Testis (tissue), 3 donors: ENCODE results near the gene CWC15. TPM values are rescaled to one million over a fixed set of nuclear protein-coding genes. Genes with fewer than 3 reads are reported as not detected.

Experiments used
- DNase-seq: peaks from one replicate; pipeline ENCODE4 v3.0.0-alpha.2; 2019
- H3K27ac ChIP-seq, 2 donors: fragments of 200-600 bp; sonication (generic); one replicate each; pipeline ENCODE4 v1.5.1; 2019
- H3K27me3 ChIP-seq: fragments of 200-600 bp; sonication (generic); one replicate; pipeline ENCODE4 v1.5.1; 2019
- H3K36me3 ChIP-seq: fragments of 200-600 bp; sonication (generic); one replicate; pipeline ENCODE4 v1.5.1; 2017; ENCODE audit warnings: low read depth; ENCODE audit errors: missing control alignments
- H3K4me1 ChIP-seq: fragments of 200-600 bp; sonication (generic); one replicate; pipeline ENCODE4 v1.5.1; 2019
- H3K4me3 ChIP-seq, 2 donors: fragments of 200-600 bp; sonication (generic); one replicate each; pipeline ENCODE4 v1.5.1; 2017 to 2019
- H3K9me3 ChIP-seq: fragments of 200-600 bp; sonication (generic); one replicate; pipeline ENCODE4 v1.5.1; 2017
- POLR2A ChIP-seq: fragments of 450-650 bp; IDR thresholded peaks from one replicate; pipeline ENCODE4 v1.6.1; 2017; ENCODE audit warnings: antibody characterized with exemption, mild to moderate bottlenecking, moderate library complexity
- WGBS, 2 donors: methylation state at CpG; one replicate each; pipeline ENCODE4 v1.1.5; 2018; 5-methylcytosine and 5-hydroxymethylcytosine counted together
- intact Hi-C: fragments of 100-400 bp; cut with DNase I; formaldehyde crosslinking; loops from one replicate; pipeline ENCODE4 v1.15.1; 2023; ENCODE audit warnings: low total_unique reads
- polyA plus RNA-seq: library from polyadenylated mRNA; stranded (reverse); fragments of 350-450 nt; fragmentation: Illumina TruSeq; extraction: RNeasy Lipid Tissue Mini Kit (QIAGEN cat#74804); gene quantifications from one replicate; pipeline ENCODE4 v1.2.3, GENCODE V29; 2014; ENCODE audit warnings: low read depth, low replicate concordance; ENCODE audit not compliant: insufficient read depth
- total RNA-seq, 2 donors: library from RNA; depleted of rRNA; stranded (reverse); fragments of >200 nt; gene quantifications; one replicate each; pipeline ENCODE4 v1.2.3, GENCODE V29; 2016
- TF ChIP-seq, protein P1 (sequence below), 3 experiments: fragments of 450-650 bp in 2 of 3; fragments of 200-600 bp in 1 of 3; sonication (generic) in 1 of 3; IDR thresholded peaks; one replicate each; pipeline ENCODE4 v1.5.1; 2016 to 2019; ENCODE audit warnings: antibody characterized with exemption in 3 of 3, mild to moderate bottlenecking in 2 of 3, moderate library complexity in 1 of 3

Gene CWC15
- total and polyA plus RNA-seq, 3 donors from 2014 or later, result 59.2 to 101 (median 81.8) TPM

DNA sequence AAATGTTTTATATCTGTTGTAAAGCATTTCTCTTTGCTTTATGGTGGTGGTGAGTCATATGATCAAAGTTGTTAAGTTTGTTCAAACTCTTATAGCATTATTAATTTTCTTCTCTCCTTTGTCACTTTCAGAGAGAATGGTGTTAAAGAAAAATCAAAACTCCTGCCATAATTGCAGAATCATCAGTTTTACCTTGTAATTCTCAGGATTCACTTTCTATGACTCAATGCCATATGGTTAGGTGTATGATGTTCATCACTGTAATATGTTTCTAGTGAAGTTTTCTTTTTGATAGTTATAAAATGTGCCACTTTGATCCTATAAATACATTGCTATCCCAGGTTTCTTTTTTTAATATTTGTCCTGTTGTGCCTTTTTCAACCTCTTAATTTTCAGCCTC is 38.0 kb upstream of the CWC15 start:
- H3K4me1 ChIP-seq, result no peaks in the 10 kb centered on the region
- intact Hi-C loops, result no loop called here
- no peak overlapping the region for H3K4me3 ChIP-seq
- no peaks in the 10 kb centered on the region for H3K9me3 ChIP-seq
- no peak overlapping the region for H3K27ac ChIP-seq
- no peaks in the 10 kb centered on the region for H3K36me3 ChIP-seq
- no peaks in the 10 kb centered on the region for H3K27me3 ChIP-seq
- no peak for DNase-seq
- no peak for TF ChIP-seq POLR2A
- TF ChIP-seq, protein P1, sequence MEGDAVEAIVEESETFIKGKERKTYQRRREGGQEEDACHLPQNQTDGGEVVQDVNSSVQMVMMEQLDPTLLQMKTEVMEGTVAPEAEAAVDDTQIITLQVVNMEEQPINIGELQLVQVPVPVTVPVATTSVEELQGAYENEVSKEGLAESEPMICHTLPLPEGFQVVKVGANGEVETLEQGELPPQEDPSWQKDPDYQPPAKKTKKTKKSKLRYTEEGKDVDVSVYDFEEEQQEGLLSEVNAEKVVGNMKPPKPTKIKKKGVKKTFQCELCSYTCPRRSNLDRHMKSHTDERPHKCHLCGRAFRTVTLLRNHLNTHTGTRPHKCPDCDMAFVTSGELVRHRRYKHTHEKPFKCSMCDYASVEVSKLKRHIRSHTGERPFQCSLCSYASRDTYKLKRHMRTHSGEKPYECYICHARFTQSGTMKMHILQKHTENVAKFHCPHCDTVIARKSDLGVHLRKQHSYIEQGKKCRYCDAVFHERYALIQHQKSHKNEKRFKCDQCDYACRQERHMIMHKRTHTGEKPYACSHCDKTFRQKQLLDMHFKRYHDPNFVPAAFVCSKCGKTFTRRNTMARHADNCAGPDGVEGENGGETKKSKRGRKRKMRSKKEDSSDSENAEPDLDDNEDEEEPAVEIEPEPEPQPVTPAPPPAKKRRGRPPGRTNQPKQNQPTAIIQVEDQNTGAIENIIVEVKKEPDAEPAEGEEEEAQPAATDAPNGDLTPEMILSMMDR (IDR thresholded peaks at IDR 0.05), result no peak

DNA sequence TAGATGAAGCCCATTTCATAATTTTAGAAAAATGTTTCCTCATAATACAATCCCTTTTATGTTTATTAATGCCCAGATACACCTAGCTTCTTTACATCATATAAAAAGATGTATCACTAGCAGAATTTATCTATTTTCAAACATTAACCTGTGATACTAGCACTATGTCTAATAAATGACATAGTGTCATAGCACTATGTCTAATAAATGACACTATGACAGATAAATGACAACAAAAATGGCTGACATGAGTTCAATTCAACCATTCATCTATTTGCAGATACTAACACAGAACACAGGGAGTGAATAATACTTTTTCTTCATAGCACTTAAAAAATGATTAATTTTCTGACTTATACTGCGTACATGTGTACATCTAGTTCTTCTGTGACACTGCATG is 32.3 kb upstream of the CWC15 start:
- no peaks in the 10 kb centered on the region for H3K4me1 ChIP-seq
- no peaks in the 10 kb centered on the region for H3K27me3 ChIP-seq
- intact Hi-C loops, result no loop called here
- DNase-seq, result no peak
- no peak overlapping the region for H3K27ac ChIP-seq
- no peaks in the 10 kb centered on the region for H3K9me3 ChIP-seq
- no peak overlapping the region for H3K4me3 ChIP-seq
- H3K36me3 ChIP-seq, result no peaks in the 10 kb centered on the region
- 90 to 96% methylated on average over 1 of the region's 1 CpG for WGBS, 2 donors
- TF ChIP-seq, protein P1 (IDR thresholded peaks at IDR 0.05), result no peak

DNA sequence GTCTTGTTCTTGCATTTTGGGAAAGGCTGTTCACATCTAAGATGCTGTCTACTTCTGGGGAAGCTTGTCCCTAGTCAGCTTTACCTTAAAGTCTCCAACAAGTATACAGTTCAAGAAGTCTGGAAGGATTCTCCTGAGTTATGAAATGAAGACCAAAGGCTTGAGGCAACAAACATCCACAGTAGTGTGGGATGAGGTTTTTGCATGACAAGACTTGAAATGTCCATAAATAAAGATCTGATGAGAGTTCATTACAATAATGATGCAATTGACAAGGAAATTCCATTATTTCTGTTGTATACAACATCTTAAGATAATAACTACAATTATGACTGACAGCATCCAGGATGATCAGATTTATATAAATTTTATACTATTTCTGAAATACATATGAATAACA is 30.4 kb upstream of the CWC15 start:
- Histone ChIP-seq H3K27me3 (no peaks in the 10 kb centered on the region), H3K4me3 (no peak overlapping the region), H3K27ac (no peak overlapping the region), H3K36me3 (no peaks in the 10 kb centered on the region), H3K4me1 (no peaks in the 10 kb centered on the region), H3K9me3 (no peaks in the 10 kb centered on the region)
- no peak for DNase-seq
- intact Hi-C loops, result no loop called here
- TF ChIP-seq, protein P1 (IDR thresholded peaks at IDR 0.05), result no peak
- no peak for TF ChIP-seq POLR2A

DNA sequence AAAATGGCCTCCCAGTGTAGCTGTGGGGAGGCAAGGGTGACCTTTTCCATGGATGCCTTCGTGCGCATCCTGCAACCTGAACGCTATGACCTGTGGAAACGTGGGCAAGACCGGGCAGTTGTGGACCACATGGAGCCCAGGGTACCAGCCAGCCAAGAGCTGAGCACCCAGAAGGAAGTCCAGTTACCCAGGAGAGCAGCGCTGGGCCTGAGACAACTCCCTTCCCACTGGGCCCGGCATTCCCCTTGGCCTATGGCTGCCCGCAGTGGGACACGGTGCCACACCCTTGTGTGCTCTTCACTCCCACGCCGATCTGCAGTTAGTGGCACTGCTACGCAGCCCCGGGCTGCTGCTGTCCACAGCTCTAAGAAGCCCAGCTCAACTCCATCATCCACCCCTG is 24.9 kb upstream of the CWC15 start:
- no peaks in the 10 kb centered on the region for H3K9me3 ChIP-seq
- no peak overlapping the region for H3K4me3 ChIP-seq
- H3K27me3 ChIP-seq, result no peaks in the 10 kb centered on the region
- WGBS, 2 donors, result 99 to 100% methylated on average over 6 to 13 of the region's 13 CpGs
- intact Hi-C loops, result no loop called here
- no peak for DNase-seq
- no peaks in the 10 kb centered on the region for H3K36me3 ChIP-seq
- TF ChIP-seq POLR2A, result no peak
- TF ChIP-seq, protein P1 (IDR thresholded peaks at IDR 0.05), result no peak
- H3K4me1 ChIP-seq, result no peaks in the 10 kb centered on the region
- no peak overlapping the region for H3K27ac ChIP-seq

DNA sequence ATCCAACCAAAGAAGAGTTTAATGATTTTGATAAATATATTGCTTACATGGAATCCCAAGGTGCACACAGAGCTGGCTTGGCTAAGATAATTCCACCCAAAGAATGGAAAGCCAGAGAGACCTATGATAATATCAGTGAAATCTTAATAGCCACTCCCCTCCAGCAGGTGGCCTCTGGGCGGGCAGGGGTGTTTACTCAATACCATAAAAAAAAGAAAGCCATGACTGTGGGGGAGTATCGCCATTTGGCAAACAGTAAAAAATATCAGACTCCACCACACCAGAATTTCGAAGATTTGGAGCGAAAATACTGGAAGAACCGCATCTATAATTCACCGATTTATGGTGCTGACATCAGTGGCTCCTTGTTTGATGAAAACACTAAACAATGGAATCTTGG is 24.1 kb upstream of the CWC15 start:
- Histone ChIP-seq H3K9me3 (no peaks in the 10 kb centered on the region), H3K4me3 (no peak overlapping the region), H3K27ac (no peak overlapping the region), H3K4me1 (no peaks in the 10 kb centered on the region), H3K27me3 (no peaks in the 10 kb centered on the region), H3K36me3 (no peaks in the 10 kb centered on the region)
- DNase-seq, result no peak
- TF ChIP-seq POLR2A, result no peak
- TF ChIP-seq, protein P1 (IDR thresholded peaks at IDR 0.05), result no peak
- 96 to 97% methylated on average over 6 of the region's 6 CpGs for WGBS, 2 donors
- intact Hi-C loops, result no loop called here
